ENCODE data around the gene MSRB3. TPM values are rescaled to one million over a fixed set of nuclear protein-coding genes. Genes with fewer than 3 reads are reported as not detected.

The MSRB3 gene
- total and polyA plus RNA-seq, 2 experiments from 2014 or later, result 0.95 to 1.7 TPM

GRCh38 chr12:65472079-65472478 lies 193.6 kb downstream of the MSRB3 start (continued):
- TF ChIP-seq ETS1 (IDR thresholded peaks at IDR 0.05), result no peak

- Histone ChIP-seq H2AFZ (no peak overlapping the region), H4K20me1 (replicated peaks; ENCODE audit: insufficient read depth) (no peaks in the 10 kb centered on the region), H3F3A (replicated peaks; ENCODE audit: low read depth) (no peaks in the 10 kb centered on the region), H3K36me3 (ENCODE audit: insufficient read depth) (no peaks in the 10 kb centered on the region), H3K27ac (ENCODE audit: low read depth) (no peak overlapping the region), H3K27me3 (ENCODE audit: insufficient read depth) (no peaks in the 10 kb centered on the region), H3K9me2 (ENCODE audit: insufficient read depth) (0 out of 2 replicates have a peak, but pooled peaks cover under 1% of the 10 kb centered on the region), H3K4me3 (no peak overlapping the region), H3K4me2 (no peak overlapping the region), H3K79me2 (replicated peaks; ENCODE audit: insufficient read depth) (no peaks in the 10 kb centered on the region), H3K4me1 (ENCODE audit: insufficient read depth) (no peaks in the 10 kb centered on the region)
- DNase-seq (ENCODE audit: low spot score) (no peak), ATAC-seq (no peak)
- H3K4me1 Mint-ChIP-seq, result no peaks in the 10 kb centered on the region
- H3K9me3 Mint-ChIP-seq, result no peaks in the 10 kb centered on the region
- no peak overlapping the region for H3K4me3 Mint-ChIP-seq
- no peaks in the 10 kb centered on the region for H3K27me3 Mint-ChIP-seq (ENCODE audit: insufficient read depth, low read depth, poor library complexity)
- no peaks in the 10 kb centered on the region for H3K36me3 Mint-ChIP-seq (ENCODE audit: low read depth)
- H3K27ac Mint-ChIP-seq, result no peak overlapping the region
- no peak for TF ChIP-seq CTCF (conservative IDR thresholded peaks at IDR 0.05; ENCODE audit: low read depth in 2 of 2)
- no peak for TF ChIP-seq JUNB (IDR thresholded peaks at IDR 0.05; ENCODE audit: unreplicated experiment)
- TF ChIP-seq EZH2 (IDR thresholded peaks at IDR 0.05; ENCODE audit: low read depth, unreplicated experiment), result no peak
- no peak for TF ChIP-seq ZNF114 (CRISPR knock-in tag; IDR thresholded peaks at IDR 0.05)
- TF ChIP-seq NANOG (IDR thresholded peaks at IDR 0.05; ENCODE audit: borderline replicate concordance), result no peak
- TF ChIP-seq ZNF462 (CRISPR knock-in tag; IDR thresholded peaks at IDR 0.05), result no peak
- TF ChIP-seq CREB1 (CRISPR knock-in tag; IDR thresholded peaks at IDR 0.05; ENCODE audit: low read depth), result no peak
- no peak for TF ChIP-seq ZNF331 (CRISPR knock-in tag; IDR thresholded peaks at IDR 0.05; ENCODE audit: low read depth)
- no peak for TF ChIP-seq ETS1 (IDR thresholded peaks at IDR 0.05)
- TF ChIP-seq EZH2phosphoT487 (IDR thresholded peaks at IDR 0.05; ENCODE audit: unreplicated experiment), result no peak
- no peak for TF ChIP-seq STAT1 (IDR thresholded peaks at IDR 0.05; ENCODE audit: unreplicated experiment)
- no peak for TF ChIP-seq POLR2AphosphoS5 (IDR thresholded peaks at IDR 0.05; ENCODE audit: low read depth)
Observed at GRCh38 chr12:65474831-65475230, 196.3 kb downstream of the MSRB3 start.
